DMS153 (cell line): Measurements from ENCODE around the gene TMEM231.

Experiments used
- DNase-seq: peaks from one replicate; lab custom pipeline; 2025; lab: John Stamatoyannopoulos, UW

The TMEM231 gene

GRCh38 chr16:75488322-75488721 lies 67.7 kb downstream of the TMEM231 start:
- no peak for DNase-seq
